GM18867 (cell line): ENCODE measurements around the gene BAIAP2L1.
"Not testable (repeated sequence)": the region's sequence is repeated elsewhere in the genome, so short reads cannot be mapped to it uniquely, and the experiment has no call there.

Source experiments
- ATAC-seq: cut with Tn5 transposase; IDR thresholded peaks from one replicate; pipeline ENCODE4 v1.9.1; 2021; ENCODE audit warnings: mild to moderate bottlenecking, moderate library complexity; ENCODE audit not compliant: unreplicated experiment

BAIAP2L1 gene

GRCh38 chr7:98399462-98399861, 1.4 kb downstream of the BAIAP2L1 start:
- no peak for ATAC-seq

GRCh38 chr7:98398567-98399372, 2.1 kb downstream of the BAIAP2L1 start:
- ATAC-seq: no peak

- no peak for ATAC-seq
Observed at GRCh38 chr7:98396768-98397167, 4.1 kb downstream of the BAIAP2L1 start.

- ATAC-seq: no peak
Observed at GRCh38 chr7:98395951-98396350, 4.9 kb downstream of the BAIAP2L1 start.

- ATAC-seq: no peak
Observed at GRCh38 chr7:98395481-98395880, 5.4 kb downstream of the BAIAP2L1 start.

GRCh38 chr7:98394377-98394836, 6.5 kb downstream of the BAIAP2L1 start:
- no peak for ATAC-seq

GRCh38 chr7:98387544-98388226, 13.2 kb downstream of the BAIAP2L1 start:
- ATAC-seq: no peak

- no peak for ATAC-seq
Observed at GRCh38 chr7:98387131-98387530, 13.8 kb downstream of the BAIAP2L1 start.

- ATAC-seq: not testable (repeated sequence)
Observed at GRCh38 chr7:98385532-98385931, 15.4 kb downstream of the BAIAP2L1 start.

- no peak for ATAC-seq
Observed at GRCh38 chr7:98378210-98378819, 22.6 kb downstream of the BAIAP2L1 start.

GRCh38 chr7:98376711-98377110, 24.2 kb downstream of the BAIAP2L1 start:
- no peak for ATAC-seq

GRCh38 chr7:98375664-98376063, 25.2 kb downstream of the BAIAP2L1 start:
- ATAC-seq: no peak

GRCh38 chr7:98374285-98374680, 26.6 kb downstream of the BAIAP2L1 start:
- ATAC-seq: no peak

- ATAC-seq: no peak
Observed at GRCh38 chr7:98372993-98373392, 27.9 kb downstream of the BAIAP2L1 start.

- ATAC-seq: no peak
Observed at GRCh38 chr7:98369726-98370125, 31.2 kb downstream of the BAIAP2L1 start.

- no peak for ATAC-seq
Observed at GRCh38 chr7:98368716-98369115, 32.2 kb downstream of the BAIAP2L1 start.

- ATAC-seq: no peak
Observed at GRCh38 chr7:98366562-98366938, 34.3 kb downstream of the BAIAP2L1 start.

- no peak for ATAC-seq
Observed at GRCh38 chr7:98365863-98366561, 34.9 kb downstream of the BAIAP2L1 start.

- no peak for ATAC-seq
Observed at GRCh38 chr7:98364220-98364619, 36.7 kb downstream of the BAIAP2L1 start.

- ATAC-seq: no peak
Observed at GRCh38 chr7:98362517-98362916, 38.4 kb downstream of the BAIAP2L1 start.
